ENCODE measurements around the gene PCP2.

GRCh38 chr19:7603919-7604318 lies 29.6 kb downstream of the PCP2 start:
- TF ChIP-seq CTCF (IDR thresholded peaks at IDR 0.05): no peak
- TF ChIP-seq POLR2A (IDR thresholded peaks at IDR 0.05): no peak

Measured in uterus (tissue), 2 donors.